GM23338 (cell line): ENCODE data around the gene SCIMP. TPM values are rescaled to one million over a fixed set of nuclear protein-coding genes. Genes with fewer than 3 reads are reported as not detected.

Experiments
- ATAC-seq: fragments of 200-7000 bp; cut with Tn5 transposase; 3 replicates; pipeline ENCODE4 v1.9.1; 2020
- DNase-seq: peaks from one replicate; pipeline ENCODE4 v3.0.0-alpha.2; 2015; ENCODE audit warnings: low spot score
- H2AFZ ChIP-seq: fragments of 200-600 bp; sonication (generic); 2 replicates; pipeline ENCODE4 v1.8.0; 2016; ENCODE audit warnings: antibody characterized with exemption, mild to moderate bottlenecking, moderate library complexity
- H3F3A ChIP-seq: fragments of 200-600 bp; sonication (generic); replicated peaks from 2 replicates; pipeline ENCODE4 v1.8.0; 2017; ENCODE audit warnings: antibody characterized with exemption, mixed run types, low read depth
- H3K27ac ChIP-seq: fragments of 200-600 bp; sonication (generic); 2 replicates; pipeline ENCODE4 v1.6.1; 2016; ENCODE audit warnings: low read depth
- H3K27me3 ChIP-seq: fragments of 200-600 bp; sonication (generic); 2 replicates; pipeline ENCODE4 v1.8.0; 2016; ENCODE audit warnings: mild to moderate bottlenecking, mixed run types, moderate library complexity; ENCODE audit not compliant: insufficient read depth
- H3K36me3 ChIP-seq: fragments of 200-600 bp; sonication (generic); 2 replicates; pipeline ENCODE4 v1.8.0; 2016; ENCODE audit warnings: mild to moderate bottlenecking; ENCODE audit not compliant: insufficient read depth
- H3K4me1 ChIP-seq: fragments of 200-600 bp; sonication (generic); 2 replicates; pipeline ENCODE4 v1.8.0; 2016; ENCODE audit warnings: mild to moderate bottlenecking, moderate library complexity; ENCODE audit not compliant: insufficient read depth
- H3K4me2 ChIP-seq: fragments of 200-600 bp; sonication (generic); 2 replicates; pipeline ENCODE4 v1.7.1; 2017; ENCODE audit warnings: mixed run types
- H3K4me3 ChIP-seq: fragments of 200-600 bp; sonication (generic); 2 replicates; pipeline ENCODE4 v1.6.1; 2016; ENCODE audit warnings: mixed run types
- H3K79me2 ChIP-seq: fragments of 200-600 bp; sonication (generic); replicated peaks from 2 replicates; pipeline ENCODE4 v1.8.0; 2017; ENCODE audit warnings: mild to moderate bottlenecking; ENCODE audit not compliant: insufficient read depth
- H3K9me2 ChIP-seq: fragments of 200-600 bp; sonication (generic); 2 replicates; pipeline ENCODE4 v1.8.0; 2017; ENCODE audit not compliant: insufficient read depth
- H4K20me1 ChIP-seq: fragments of 200-600 bp; sonication (generic); replicated peaks from 2 replicates; pipeline ENCODE4 v1.8.0; 2017; ENCODE audit warnings: mild to moderate bottlenecking; ENCODE audit not compliant: insufficient read depth
- H3K27ac Mint-ChIP-seq: 2 replicates; pipeline ENCODE4 v1.8.0; 2020; ENCODE audit warnings: inconsistent platforms, mild to moderate bottlenecking, moderate library complexity, mixed read lengths
- H3K27me3 Mint-ChIP-seq: 3 replicates; pipeline ENCODE4 v1.8.0; 2022; ENCODE audit warnings: low read depth, mild to moderate bottlenecking, moderate library complexity, mixed read lengths, inconsistent platforms; ENCODE audit not compliant: insufficient read depth, poor library complexity
- H3K36me3 Mint-ChIP-seq: 3 replicates; pipeline ENCODE4 v1.8.0; 2021; ENCODE audit warnings: low read depth, mild to moderate bottlenecking, inconsistent platforms, moderate library complexity, mixed read lengths
- H3K4me1 Mint-ChIP-seq: 3 replicates; pipeline ENCODE4 v1.8.0; 2020; ENCODE audit warnings: mild to moderate bottlenecking, inconsistent platforms, mixed read lengths
- H3K4me3 Mint-ChIP-seq: 3 replicates; pipeline ENCODE4 v1.8.0; 2021; ENCODE audit warnings: moderate library complexity, mild to moderate bottlenecking, inconsistent platforms, mixed read lengths
- H3K9me3 Mint-ChIP-seq: 3 replicates; pipeline ENCODE4 v1.8.0; 2020; ENCODE audit warnings: moderate library complexity, mild to moderate bottlenecking, inconsistent platforms, mixed read lengths
- CREB1 ChIP-seq: fragments of 250-450 bp; sonication (Bioruptor Pico); IDR thresholded peaks from 2 replicates; pipeline ENCODE4 v1.5.0; 2020; ENCODE audit warnings: low read depth, mild to moderate bottlenecking, moderate library complexity
- EZH2 ChIP-seq: fragments of 200-600 bp; sonication (generic); IDR thresholded peaks from one replicate; pipeline ENCODE4 v1.8.0; 2017; ENCODE audit warnings: antibody characterized with exemption, mild to moderate bottlenecking, low read depth; ENCODE audit not compliant: unreplicated experiment
- EZH2phosphoT487 ChIP-seq: fragments of 200-600 bp; sonication (generic); IDR thresholded peaks from one replicate; pipeline ENCODE4 v1.8.1; 2018; ENCODE audit warnings: antibody characterized with exemption; ENCODE audit not compliant: unreplicated experiment
- JUNB ChIP-seq: IDR thresholded peaks from one replicate; pipeline ENCODE4 v1.6.1; 2016; ENCODE audit warnings: antibody characterized with exemption; ENCODE audit not compliant: unreplicated experiment
- NANOG ChIP-seq: IDR thresholded peaks from 2 replicates; pipeline ENCODE4 v1.6.1; 2016; ENCODE audit warnings: antibody characterized with exemption, borderline replicate concordance
- POLR2AphosphoS5 ChIP-seq: IDR thresholded peaks from 2 replicates; pipeline ENCODE4 v1.6.1; 2016; ENCODE audit warnings: antibody characterized with exemption, low read depth
- REST ChIP-seq: IDR thresholded peaks from one replicate; pipeline ENCODE4 v1.6.1; 2018; ENCODE audit warnings: antibody characterized with exemption; ENCODE audit not compliant: unreplicated experiment
- STAT1 ChIP-seq: IDR thresholded peaks from one replicate; pipeline ENCODE4 v1.6.1; 2016; ENCODE audit warnings: antibody characterized with exemption; ENCODE audit not compliant: unreplicated experiment
- ZNF114 ChIP-seq: fragments of 250-450 bp; sonication (Bioruptor Pico); IDR thresholded peaks from 2 replicates; pipeline ENCODE4 v1.5.0; 2020; ENCODE audit warnings: mild to moderate bottlenecking, moderate library complexity
- ZNF331 ChIP-seq: fragments of 250-450 bp; sonication (Bioruptor Pico); IDR thresholded peaks from 2 replicates; pipeline ENCODE4 v1.5.0; 2020; ENCODE audit warnings: low read depth, mild to moderate bottlenecking, moderate library complexity
- ZNF462 ChIP-seq: fragments of 250-450 bp; sonication (Bioruptor Pico); IDR thresholded peaks from 2 replicates; pipeline ENCODE4 v1.5.0; 2020; ENCODE audit warnings: mild to moderate bottlenecking, moderate library complexity
- polyA plus RNA-seq: library from polyadenylated mRNA; unstranded; fragments of >200 nt; fragmentation: Nextera tagmentation; extraction: Ambion mirVana; gene quantifications from 2 replicates; pipeline ENCODE4 v1.2.1, GENCODE V29; 2016
- total RNA-seq: library from RNA; depleted of rRNA; stranded (reverse); fragments of >200 nt; shearing (Covaris generic); gene quantifications from 2 replicates; pipeline ENCODE4 v1.2.3, GENCODE V29; 2014
- TF ChIP-seq, protein P1 (sequence below), 2 experiments: fragments of 200-600 bp in 1 of 2; sonication (generic) in 1 of 2; conservative IDR thresholded peaks; 2 replicates each; pipeline versions ENCODE4 v1.5.1 to v1.6.1; 2016 to 2017; ENCODE audit warnings: antibody characterized with exemption in 2 of 2, low read depth in 2 of 2, mild to moderate bottlenecking in 2 of 2, moderate library complexity in 1 of 2
- TF ChIP-seq, protein P2 (sequence below): IDR thresholded peaks from 2 replicates; pipeline ENCODE4 v1.6.1; 2016; ENCODE audit warnings: antibody characterized with exemption

Gene SCIMP
- total and polyA plus RNA-seq, 2 experiments from 2014 or later, result 0.36 TPM; not detected in 1

DNA sequence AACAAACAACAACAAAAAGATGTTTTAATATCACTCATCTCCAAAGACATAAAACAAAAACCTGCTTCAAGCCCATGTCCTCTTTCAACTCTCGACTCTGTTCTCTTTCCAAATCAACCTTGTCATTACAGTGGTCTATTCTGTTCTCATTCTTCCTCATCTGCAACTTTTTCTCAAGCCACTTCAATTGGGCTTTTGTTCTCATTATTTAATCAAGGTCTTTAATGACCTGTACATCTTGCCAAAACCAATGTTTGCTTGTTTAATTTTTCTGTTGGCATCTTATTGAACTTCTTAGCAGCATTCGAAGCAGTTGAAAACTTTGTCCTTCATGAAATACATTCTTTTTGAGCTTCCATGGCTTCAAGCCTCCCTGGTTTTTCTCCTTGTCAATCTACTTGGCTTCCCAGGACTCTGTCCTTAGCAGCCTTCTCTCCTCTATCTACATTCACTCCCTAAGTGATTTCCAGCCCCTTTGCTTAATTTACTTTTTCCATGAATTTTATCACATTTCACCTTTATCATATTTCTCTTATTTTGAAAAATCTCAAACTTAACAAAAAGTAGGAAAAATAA, 27.8 kb upstream of the SCIMP start:
- DNase-seq (no peak), ATAC-seq (no peak)
- no peaks in the 10 kb centered on the region for H3K36me3 ChIP-seq
- H3K27me3 Mint-ChIP-seq, result peaks cover 3% of the 10 kb centered on the region
- H3K4me3 Mint-ChIP-seq, result no peak overlapping the region
- no peaks in the 10 kb centered on the region for H3K9me2 ChIP-seq
- no peaks in the 10 kb centered on the region for H3F3A ChIP-seq
- no peaks in the 10 kb centered on the region for H3K9me3 Mint-ChIP-seq
- H3K27me3 ChIP-seq, result no peaks in the 10 kb centered on the region
- no peak overlapping the region for H3K4me2 ChIP-seq
- H3K4me1 Mint-ChIP-seq, result no peaks in the 10 kb centered on the region
- TF ChIP-seq REST (no peak), EZH2phosphoT487 (no peak), ZNF462 (no peak), JUNB (no peak), NANOG (no peak), STAT1 (no peak), POLR2AphosphoS5 (no peak), CREB1 (CRISPR knock-in tag) (no peak), ZNF331 (no peak), EZH2 (no peak), ZNF114 (CRISPR knock-in tag) (no peak)
- TF ChIP-seq, protein P1, sequence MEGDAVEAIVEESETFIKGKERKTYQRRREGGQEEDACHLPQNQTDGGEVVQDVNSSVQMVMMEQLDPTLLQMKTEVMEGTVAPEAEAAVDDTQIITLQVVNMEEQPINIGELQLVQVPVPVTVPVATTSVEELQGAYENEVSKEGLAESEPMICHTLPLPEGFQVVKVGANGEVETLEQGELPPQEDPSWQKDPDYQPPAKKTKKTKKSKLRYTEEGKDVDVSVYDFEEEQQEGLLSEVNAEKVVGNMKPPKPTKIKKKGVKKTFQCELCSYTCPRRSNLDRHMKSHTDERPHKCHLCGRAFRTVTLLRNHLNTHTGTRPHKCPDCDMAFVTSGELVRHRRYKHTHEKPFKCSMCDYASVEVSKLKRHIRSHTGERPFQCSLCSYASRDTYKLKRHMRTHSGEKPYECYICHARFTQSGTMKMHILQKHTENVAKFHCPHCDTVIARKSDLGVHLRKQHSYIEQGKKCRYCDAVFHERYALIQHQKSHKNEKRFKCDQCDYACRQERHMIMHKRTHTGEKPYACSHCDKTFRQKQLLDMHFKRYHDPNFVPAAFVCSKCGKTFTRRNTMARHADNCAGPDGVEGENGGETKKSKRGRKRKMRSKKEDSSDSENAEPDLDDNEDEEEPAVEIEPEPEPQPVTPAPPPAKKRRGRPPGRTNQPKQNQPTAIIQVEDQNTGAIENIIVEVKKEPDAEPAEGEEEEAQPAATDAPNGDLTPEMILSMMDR (conservative IDR thresholded peaks at IDR 0.05; ENCODE audit: low read depth in 2 of 2), result no peak
- TF ChIP-seq, protein P2, sequence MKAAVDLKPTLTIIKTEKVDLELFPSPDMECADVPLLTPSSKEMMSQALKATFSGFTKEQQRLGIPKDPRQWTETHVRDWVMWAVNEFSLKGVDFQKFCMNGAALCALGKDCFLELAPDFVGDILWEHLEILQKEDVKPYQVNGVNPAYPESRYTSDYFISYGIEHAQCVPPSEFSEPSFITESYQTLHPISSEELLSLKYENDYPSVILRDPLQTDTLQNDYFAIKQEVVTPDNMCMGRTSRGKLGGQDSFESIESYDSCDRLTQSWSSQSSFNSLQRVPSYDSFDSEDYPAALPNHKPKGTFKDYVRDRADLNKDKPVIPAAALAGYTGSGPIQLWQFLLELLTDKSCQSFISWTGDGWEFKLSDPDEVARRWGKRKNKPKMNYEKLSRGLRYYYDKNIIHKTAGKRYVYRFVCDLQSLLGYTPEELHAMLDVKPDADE, result no peak
- H3K79me2 ChIP-seq, result no peaks in the 10 kb centered on the region
- no peak overlapping the region for H3K27ac ChIP-seq
- no peaks in the 10 kb centered on the region for H3K36me3 Mint-ChIP-seq
- no peak overlapping the region for H3K4me3 ChIP-seq
- no peak overlapping the region for H3K27ac Mint-ChIP-seq
- H2AFZ ChIP-seq, result no peak overlapping the region
- H3K4me1 ChIP-seq, result no peaks in the 10 kb centered on the region
- H4K20me1 ChIP-seq, result no peaks in the 10 kb centered on the region
